Mesothelial cell of epicardium (in vitro differentiated cells): ENCODE data around the gene LRP5. TPM values are rescaled to one million over a fixed set of nuclear protein-coding genes. Genes with fewer than 3 reads are reported as not detected.
A peak's percentile ranks its signal among the peaks of the same experiment; 100 is the strongest.
"Not testable (repeated sequence)": the region's sequence is repeated elsewhere in the genome, so short reads cannot be mapped to it uniquely, and the experiment has no call there.

Experiments used
- DNase-seq, 2 experiments: peaks; one replicate each; pipeline ENCODE4 v3.0.0; 2021; ENCODE audit warnings: low spot score in 2 of 2; ENCODE audit not compliant: unreplicated experiment in 2 of 2
- H3K27ac Mint-ChIP-seq: 2 replicates; pipeline ENCODE4 v1.8.0; 2021; ENCODE audit warnings: mixed read lengths
- H3K27me3 Mint-ChIP-seq: 2 replicates; pipeline ENCODE4 v1.8.0; 2021; ENCODE audit warnings: low read depth, mixed read lengths
- H3K36me3 Mint-ChIP-seq: 2 replicates; pipeline ENCODE4 v1.8.0; 2021; ENCODE audit warnings: mixed read lengths
- H3K4me1 Mint-ChIP-seq: 2 replicates; pipeline ENCODE4 v1.8.0; 2021; ENCODE audit warnings: mixed read lengths
- H3K4me3 Mint-ChIP-seq: 2 replicates; pipeline ENCODE4 v1.8.0; 2021; ENCODE audit warnings: mild to moderate bottlenecking, moderate library complexity, mixed read lengths
- H3K9me3 Mint-ChIP-seq: 2 replicates; pipeline ENCODE4 v1.8.0; 2021; ENCODE audit warnings: mixed read lengths
- CTCF ChIP-seq: fragments of 200-600 bp; sonication (generic); IDR thresholded peaks from one replicate; pipeline ENCODE4 v1.5.0; 2021; ENCODE audit warnings: antibody characterized with exemption; ENCODE audit not compliant: unreplicated experiment
- total RNA-seq: library from RNA; stranded (reverse); gene quantifications from 3 replicates; pipeline ENCODE4 v1.2.1, GENCODE V29; 2021

Gene LRP5
- total RNA-seq, 1 donor from 2014 or later, result 72.5 TPM

- no peak overlapping the region for H3K27ac Mint-ChIP-seq
- H3K9me3 Mint-ChIP-seq, result no peaks in the 10 kb centered on the region
- peaks cover 5% of the 10 kb centered on the region for H3K4me1 Mint-ChIP-seq
- no peak overlapping the region for H3K4me3 Mint-ChIP-seq
- H3K27me3 Mint-ChIP-seq, result no peaks in the 10 kb centered on the region
- TF ChIP-seq CTCF, result no peak
- H3K36me3 Mint-ChIP-seq, result peaks cover 30% of the 10 kb centered on the region
- no peak for DNase-seq
Observed at GRCh38 chr11:68446046-68446725, 133.8 kb downstream of the LRP5 start.

- Mint-ChIP-seq H3K4me1 (no peaks in the 10 kb centered on the region), H3K27ac (peak overlapping the region; percentile 34), H3K4me3 (no peak overlapping the region), H3K36me3 (peaks cover 25% of the 10 kb centered on the region), H3K9me3 (no peaks in the 10 kb centered on the region), H3K27me3 (no peaks in the 10 kb centered on the region)
- peak; percentile 85 for TF ChIP-seq CTCF
- DNase-seq, result peak in 1 of 2 experiments; percentile 79
Observed at GRCh38 chr11:68447015-68447801, 134.8 kb downstream of the LRP5 start.

- not testable (repeated sequence) for H3K27me3 Mint-ChIP-seq, H3K9me3 Mint-ChIP-seq, H3K4me3 Mint-ChIP-seq, H3K27ac Mint-ChIP-seq, DNase-seq, H3K4me1 Mint-ChIP-seq
- peaks cover 18% of the 10 kb centered on the region for H3K36me3 Mint-ChIP-seq
Observed at GRCh38 chr11:68447914-68448313, 135.5 kb downstream of the LRP5 start.

- no peaks in the 10 kb centered on the region for H3K9me3 Mint-ChIP-seq
- H3K27ac Mint-ChIP-seq, result no peak overlapping the region
- TF ChIP-seq CTCF, result no peak
- H3K36me3 Mint-ChIP-seq, result peaks cover 18% of the 10 kb centered on the region
- H3K27me3 Mint-ChIP-seq, result no peaks in the 10 kb centered on the region
- H3K4me1 Mint-ChIP-seq, result no peaks in the 10 kb centered on the region
- DNase-seq, result no peak
- H3K4me3 Mint-ChIP-seq, result no peak overlapping the region
Observed at GRCh38 chr11:68448604-68449011, 136.2 kb downstream of the LRP5 start.

- Mint-ChIP-seq H3K27ac (no peak overlapping the region), H3K27me3 (no peaks in the 10 kb centered on the region), H3K4me1 (no peaks in the 10 kb centered on the region), H3K9me3 (no peaks in the 10 kb centered on the region), H3K36me3 (peaks cover 16% of the 10 kb centered on the region), H3K4me3 (no peak overlapping the region)
- no peak for TF ChIP-seq CTCF
- no peak for DNase-seq
Observed at GRCh38 chr11:68449951-68450350, 137.6 kb downstream of the LRP5 start.

GRCh38 chr11:68450711-68451110 lies 138.3 kb downstream of the LRP5 start:
- no peaks in the 10 kb centered on the region for H3K4me1 Mint-ChIP-seq
- no peak overlapping the region for H3K27ac Mint-ChIP-seq
- H3K36me3 Mint-ChIP-seq, result peaks cover 16% of the 10 kb centered on the region
- H3K27me3 Mint-ChIP-seq, result no peaks in the 10 kb centered on the region
- no peaks in the 10 kb centered on the region for H3K9me3 Mint-ChIP-seq
- no peak for TF ChIP-seq CTCF
- no peak for DNase-seq
- no peak overlapping the region for H3K4me3 Mint-ChIP-seq
